Hepatocyte (in vitro differentiated cells): ENCODE results near the gene CTNND2.

ENCODE experiments used
- CTCF ChIP-seq: fragments of 200-600 bp; sonication (generic); IDR thresholded peaks from 2 replicates; pipeline ENCODE4 v1.5.1; 2016; ENCODE audit warnings: antibody characterized with exemption, mild to moderate bottlenecking; ENCODE audit not compliant: poor library complexity
- EZH2 ChIP-seq: fragments of 200-600 bp; sonication (generic); IDR thresholded peaks from 2 replicates; pipeline ENCODE4 v1.6.1; 2016; ENCODE audit warnings: antibody characterized with exemption, mild to moderate bottlenecking, borderline replicate concordance
- EZH2phosphoT487 ChIP-seq: fragments of 200-600 bp; sonication (generic); IDR thresholded peaks from one replicate; pipeline ENCODE4 v1.6.1; 2018; ENCODE audit warnings: antibody characterized with exemption, mild to moderate bottlenecking, low read depth, moderate library complexity; ENCODE audit not compliant: unreplicated experiment, severe bottlenecking

DNA sequence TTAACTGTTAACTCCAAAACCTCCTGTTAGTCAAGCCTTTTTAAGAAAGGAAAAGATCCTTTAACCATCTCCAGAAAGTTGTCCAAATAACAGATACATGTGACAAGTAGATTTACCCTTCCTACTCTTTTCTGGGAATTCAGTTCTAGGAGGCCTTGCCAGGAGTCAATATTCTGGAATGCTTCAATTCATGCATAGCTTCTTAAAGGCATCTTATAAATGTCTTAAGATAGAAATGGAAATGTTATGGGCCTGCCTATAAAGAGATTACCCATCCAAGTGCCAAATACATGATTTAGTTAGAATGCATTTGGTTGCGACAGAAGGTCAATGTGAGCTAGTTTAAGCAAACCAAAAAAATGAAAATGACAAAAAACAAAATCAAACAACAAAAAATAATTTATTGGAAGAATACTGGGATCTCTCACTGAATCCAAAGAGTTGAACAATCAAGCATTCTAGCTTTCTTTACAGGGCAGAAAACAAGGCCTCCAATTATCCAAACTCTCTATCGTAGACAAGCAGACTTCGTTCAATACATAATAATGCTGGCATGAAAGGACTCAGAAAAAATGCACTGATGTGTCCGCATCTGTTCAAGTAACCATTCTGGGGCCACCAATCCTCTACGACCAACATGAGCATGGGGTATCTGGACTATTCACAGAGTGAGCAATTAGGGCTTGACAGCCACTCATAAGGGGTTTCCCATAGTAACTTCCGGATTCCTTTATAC lies 188.6 kb downstream of the CTNND2 start:
- no peak for TF ChIP-seq CTCF
- no peak for TF ChIP-seq EZH2
- TF ChIP-seq EZH2phosphoT487: no peak
